ENCODE results near the gene CNTROB.

The CNTROB gene

DNA sequence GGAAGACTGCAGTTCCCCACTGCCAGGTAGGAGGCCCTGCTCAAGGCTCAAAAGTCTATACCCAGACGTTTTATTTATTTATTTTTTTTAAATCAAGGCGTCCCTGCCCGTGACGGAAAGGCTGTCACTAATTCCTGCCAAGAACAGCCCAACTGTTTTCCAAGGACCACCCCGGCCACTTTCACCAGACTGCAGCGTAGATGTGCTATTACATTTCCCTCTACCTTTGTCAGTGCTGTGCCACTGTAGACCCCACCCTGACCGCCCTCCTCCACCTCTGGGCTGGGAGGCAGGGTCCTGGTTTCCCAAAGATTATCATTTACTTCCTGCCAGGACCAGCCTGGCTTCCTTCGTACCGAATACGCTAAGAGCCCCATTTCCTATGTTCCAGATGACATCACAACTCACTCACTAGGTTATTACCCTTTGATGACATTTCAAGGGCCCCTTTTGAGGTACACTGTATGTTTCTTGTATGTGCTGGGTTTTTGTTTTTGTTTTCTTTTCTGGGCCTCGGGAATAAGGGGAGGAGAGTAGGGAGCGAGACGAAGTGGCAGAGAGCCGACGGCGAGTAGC is 9.6 kb upstream of the CNTROB start:
- no peak overlapping the region for H3K4me3 ChIP-seq (ENCODE audit: low read depth, low read length)

DNA sequence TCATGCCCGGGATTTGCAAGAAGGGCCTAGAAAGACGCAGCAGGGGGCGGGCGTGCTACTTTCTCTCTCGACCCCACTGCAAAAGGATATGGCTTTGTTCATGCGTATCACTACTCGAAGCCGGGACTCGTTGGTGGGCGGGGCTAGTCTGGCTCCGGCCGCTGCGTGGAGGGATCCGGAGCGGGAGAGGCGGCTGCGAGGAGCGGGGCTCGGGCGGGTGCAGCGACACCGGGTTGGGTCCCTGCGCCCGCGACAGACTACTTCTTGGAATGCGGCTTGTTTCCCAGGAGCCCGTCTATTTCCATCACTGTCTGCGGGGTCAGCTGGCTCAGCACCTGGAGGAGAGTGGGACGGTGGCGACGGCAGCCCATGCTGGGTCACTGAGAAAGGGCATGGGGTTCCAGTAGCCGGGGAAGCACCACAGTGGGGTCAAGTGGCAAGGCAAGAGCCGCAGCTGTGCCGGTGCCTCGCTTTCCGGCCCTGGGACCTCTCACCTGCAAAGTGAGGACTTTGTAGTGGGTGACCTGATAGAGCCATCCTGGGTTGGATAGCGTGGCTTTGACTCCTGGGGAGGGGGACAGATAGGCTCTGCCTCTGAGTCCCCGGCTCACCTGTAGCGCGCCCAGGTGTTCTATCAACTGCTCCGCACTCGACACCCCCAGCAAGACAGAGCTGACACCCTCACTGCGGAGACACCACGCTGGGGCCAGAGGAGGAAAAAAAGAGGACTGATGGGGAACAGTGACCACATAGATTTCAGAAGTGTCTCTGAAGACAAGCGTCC is 9.0 kb upstream of the CNTROB start:
- TF ChIP-seq, protein P1, sequence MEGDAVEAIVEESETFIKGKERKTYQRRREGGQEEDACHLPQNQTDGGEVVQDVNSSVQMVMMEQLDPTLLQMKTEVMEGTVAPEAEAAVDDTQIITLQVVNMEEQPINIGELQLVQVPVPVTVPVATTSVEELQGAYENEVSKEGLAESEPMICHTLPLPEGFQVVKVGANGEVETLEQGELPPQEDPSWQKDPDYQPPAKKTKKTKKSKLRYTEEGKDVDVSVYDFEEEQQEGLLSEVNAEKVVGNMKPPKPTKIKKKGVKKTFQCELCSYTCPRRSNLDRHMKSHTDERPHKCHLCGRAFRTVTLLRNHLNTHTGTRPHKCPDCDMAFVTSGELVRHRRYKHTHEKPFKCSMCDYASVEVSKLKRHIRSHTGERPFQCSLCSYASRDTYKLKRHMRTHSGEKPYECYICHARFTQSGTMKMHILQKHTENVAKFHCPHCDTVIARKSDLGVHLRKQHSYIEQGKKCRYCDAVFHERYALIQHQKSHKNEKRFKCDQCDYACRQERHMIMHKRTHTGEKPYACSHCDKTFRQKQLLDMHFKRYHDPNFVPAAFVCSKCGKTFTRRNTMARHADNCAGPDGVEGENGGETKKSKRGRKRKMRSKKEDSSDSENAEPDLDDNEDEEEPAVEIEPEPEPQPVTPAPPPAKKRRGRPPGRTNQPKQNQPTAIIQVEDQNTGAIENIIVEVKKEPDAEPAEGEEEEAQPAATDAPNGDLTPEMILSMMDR (IDR thresholded peaks at IDR 0.05; ENCODE audit: borderline replicate concordance, insufficient read depth, low read depth, low read length), result no peak
- H3K4me3 ChIP-seq (ENCODE audit: low read depth, low read length), result peak overlapping the region; percentile 44

More for the DNA sequence above, 9.6 kb upstream of the CNTROB start:
- TF ChIP-seq, protein P1 (IDR thresholded peaks at IDR 0.05; ENCODE audit: borderline replicate concordance, insufficient read depth, low read depth, low read length), result no peak

DNA sequence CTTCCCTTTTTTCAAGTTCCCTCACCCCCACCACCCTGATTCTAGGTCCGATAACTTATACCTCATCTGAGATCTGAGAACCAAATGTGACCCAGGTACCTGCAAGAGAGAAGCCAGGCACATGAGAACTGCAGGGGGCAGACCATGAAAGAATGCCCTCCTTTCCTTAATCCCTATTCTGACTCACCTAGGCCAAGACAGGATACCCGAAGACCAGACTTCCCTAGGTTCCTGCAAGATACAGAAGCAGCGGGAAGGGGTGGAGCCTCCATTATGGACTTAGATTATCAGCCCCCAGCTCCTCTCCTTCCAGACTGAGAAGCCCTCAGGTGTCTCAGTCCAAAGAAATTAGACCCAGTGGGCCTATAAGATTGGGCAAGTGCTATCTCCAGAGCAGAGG is 4.4 kb upstream of the CNTROB start:
- no peak overlapping the region for H3K4me3 ChIP-seq (ENCODE audit: low read depth, low read length)

DNA sequence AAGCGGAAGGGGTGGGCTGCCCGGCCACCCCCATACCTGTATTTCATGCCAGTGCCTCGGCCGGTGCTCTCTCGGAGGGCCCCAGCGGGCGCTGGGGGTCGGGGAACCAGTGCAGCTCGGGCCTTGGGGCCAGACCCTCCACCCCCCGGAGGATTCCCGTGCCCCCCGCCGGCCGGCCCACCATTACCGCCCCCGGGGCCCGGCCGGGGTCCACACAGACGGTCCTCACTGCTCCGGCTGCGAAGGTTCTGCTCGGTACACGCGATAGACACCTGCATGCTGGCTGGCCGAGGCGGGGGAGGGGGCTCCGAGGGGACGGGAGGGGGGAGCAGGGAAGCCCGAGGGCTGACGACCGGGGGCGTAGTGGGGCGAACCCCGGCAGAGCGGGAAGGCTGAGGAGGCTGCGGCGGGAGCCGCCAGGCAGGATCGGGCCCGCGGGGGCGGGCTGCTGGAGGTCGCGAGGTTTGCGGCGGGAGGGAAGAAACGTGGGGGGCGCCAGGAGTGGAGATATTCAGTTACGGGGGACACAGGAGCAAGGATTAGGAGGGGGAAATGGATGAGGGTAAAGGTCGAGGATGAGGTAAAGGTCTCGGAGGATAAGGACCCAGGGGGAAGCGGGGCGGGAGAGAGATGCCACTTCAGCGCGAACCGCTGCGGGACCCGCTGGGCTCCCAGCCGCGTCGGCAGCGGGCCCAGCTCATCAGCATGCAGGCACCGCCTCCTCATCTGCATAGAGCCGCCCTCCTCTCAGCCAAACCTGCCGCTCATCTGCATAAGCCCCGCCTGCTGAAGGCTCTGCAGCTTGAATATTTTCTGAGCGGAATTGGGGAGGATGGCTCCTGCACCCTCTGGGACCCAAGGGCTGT is 2.6 kb upstream of the CNTROB start, which contains the start of gene KCNAB3:
Gene KCNAB3, minus strand, starts transcription at position 699 of the 866 bp plus-strand sequence. Its CDS starts 421 bp downstream, at position 278.
- no peak within 1 kb of the TSS for H3K4me3 ChIP-seq (ENCODE audit: low read depth, low read length)
- TF ChIP-seq, protein P1 (IDR thresholded peaks at IDR 0.05; ENCODE audit: borderline replicate concordance, insufficient read depth, low read depth, low read length), result no peak

More for the DNA sequence above, 4.4 kb upstream of the CNTROB start:
- TF ChIP-seq, protein P1 (IDR thresholded peaks at IDR 0.05; ENCODE audit: borderline replicate concordance, insufficient read depth, low read depth, low read length), result no peak

DNA sequence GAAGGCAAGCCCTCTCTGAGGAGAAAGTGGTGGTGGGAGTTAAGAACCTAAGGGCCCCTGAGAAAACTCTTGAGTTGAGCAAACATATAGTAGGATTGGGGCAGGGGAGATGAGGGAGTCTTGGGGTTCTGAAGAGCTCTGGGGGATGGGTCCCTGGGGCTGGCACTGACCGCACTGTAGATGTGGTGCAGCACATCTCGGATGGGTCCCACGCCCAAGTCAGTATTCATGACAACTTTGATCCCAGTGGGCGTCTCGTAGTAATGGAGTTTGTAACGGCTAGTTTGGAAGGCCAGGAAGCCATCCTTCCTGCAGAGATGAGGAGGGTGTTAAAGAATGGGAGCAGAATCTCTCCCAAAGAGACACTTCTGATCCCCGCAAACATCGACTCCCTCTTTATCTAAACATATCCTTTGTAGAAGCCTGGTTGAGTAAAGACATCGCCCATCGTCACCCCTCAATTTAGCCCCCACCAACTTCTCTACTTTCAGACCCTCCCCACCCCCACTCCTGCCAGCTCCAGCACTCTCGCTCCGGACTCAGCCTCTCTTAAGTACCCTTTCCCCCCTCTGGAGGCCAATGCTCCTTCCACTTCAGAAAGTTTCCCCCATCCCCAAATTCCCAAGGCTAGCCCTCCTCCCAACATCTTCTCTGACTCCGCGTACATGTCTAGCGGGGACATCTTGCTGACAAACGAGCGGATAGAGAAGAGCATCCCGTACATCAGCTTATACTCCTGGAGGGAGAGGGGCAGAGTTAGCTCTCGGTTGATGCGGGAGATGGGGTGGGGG is 970 bp upstream of the CNTROB start:
- TF ChIP-seq, protein P1 (IDR thresholded peaks at IDR 0.05; ENCODE audit: borderline replicate concordance, insufficient read depth, low read depth, low read length), result no peak
- peak overlapping the region; percentile 95 for H3K4me3 ChIP-seq (ENCODE audit: low read depth, low read length)

DNA sequence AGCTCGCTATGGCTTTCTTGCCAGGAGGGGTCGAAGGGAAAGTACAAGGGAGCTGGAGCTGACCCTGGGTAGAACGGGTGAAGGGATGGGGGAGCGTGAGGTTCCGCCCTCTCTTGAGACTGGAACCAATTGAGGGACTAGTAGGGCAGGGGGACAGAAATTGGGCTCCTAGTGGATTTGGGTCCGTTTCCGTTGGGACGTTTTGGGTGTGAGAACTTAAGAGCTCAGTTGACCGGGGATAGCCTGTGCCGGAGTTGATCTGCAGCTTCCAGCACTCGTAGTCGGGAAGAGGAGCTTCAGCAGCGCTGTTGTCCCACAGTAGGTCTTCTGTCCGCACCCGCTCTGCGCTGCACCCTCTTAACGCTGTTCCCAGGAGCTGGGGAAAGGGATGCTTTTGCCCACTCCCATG is 481 bp downstream of the CNTROB start:
- H3K4me3 ChIP-seq (ENCODE audit: low read depth, low read length), result peak overlapping the region; percentile 95
- TF ChIP-seq, protein P1 (IDR thresholded peaks at IDR 0.05; ENCODE audit: borderline replicate concordance, insufficient read depth, low read depth, low read length), result no peak
